HEK293 (cell line): ENCODE data around the gene APC2.

Experiments
- CTCF ChIA-PET: fragments of 350-600 bp; formaldehyde crosslinking; extraction: SDS; loops from one replicate; lab custom pipeline; 2021; ENCODE audit warnings: antibody characterized with exemption; lab: Yijun Ruan, JAX
- POLR2A ChIA-PET: fragments of 300-600 bp; formaldehyde crosslinking; extraction: SDS; loops from one replicate; lab custom pipeline; 2020; ENCODE audit warnings: antibody characterized with exemption, inconsistent platforms; lab: Yijun Ruan, JAX
- H3K27ac ChIP-seq: fragments of 200-500 bp; sonication (Bioruptor generic); 2 replicates; pipeline ENCODE4 v1.5.1; 2014; ENCODE audit warnings: low read depth, low read length, control low read depth, inconsistent platforms; ENCODE audit errors: extremely low read depth
- H3K36me3 ChIP-seq, 2 experiments: fragments of 200-500 bp in 1 of 2; sonication (Bioruptor generic) in 1 of 2; 1 replicate in 1 of 2; 2 replicates in 1 of 2; pipeline ENCODE4 v1.5.1; 2014 to 2017; ENCODE audit warnings: inconsistent platforms in 2 of 2, low read length in 2 of 2; ENCODE audit not compliant: control insufficient read depth in 2 of 2, insufficient read depth in 1 of 2
- H3K4me1 ChIP-seq: fragments of 200-500 bp; sonication (Bioruptor generic); 2 replicates; pipeline ENCODE4 v1.5.1; 2014; ENCODE audit warnings: mild to moderate bottlenecking, low read length, inconsistent platforms; ENCODE audit not compliant: control insufficient read depth, insufficient read depth
- H3K4me3 ChIP-seq: 2 replicates; pipeline ENCODE4 v1.5.1; 2011; ENCODE audit warnings: low read depth, mild to moderate bottlenecking, control low read depth, low read length, moderate library complexity
- H3K9me3 ChIP-seq: fragments of 200-500 bp; sonication (Bioruptor generic); 2 replicates; pipeline ENCODE4 v1.5.1; 2014; ENCODE audit warnings: low read depth, low read length, inconsistent platforms; ENCODE audit not compliant: control insufficient read depth, insufficient read depth
- EGR2 ChIP-seq: fragments of 450-650 bp; formaldehyde crosslinking; IDR thresholded peaks from 2 replicates; pipeline ENCODE4 v1.5.1; 2016; ENCODE audit warnings: low read depth, missing biosample characterization, missing genetic modification characterization
- GLI2 ChIP-seq: fragments of 450-650 bp; formaldehyde crosslinking; IDR thresholded peaks from 2 replicates; pipeline ENCODE4; 2017; ENCODE audit warnings: missing biosample characterization, missing genetic modification characterization, low read depth, borderline replicate concordance
- GLIS2 ChIP-seq: fragments of 450-650 bp; formaldehyde crosslinking; IDR thresholded peaks from 2 replicates; pipeline ENCODE4 v1.5.1; 2016; ENCODE audit warnings: missing biosample characterization, missing genetic modification characterization
- HOXA7 ChIP-seq: sonication (generic); formaldehyde crosslinking; IDR thresholded peaks from 2 replicates; pipeline ENCODE4 v1.8.1; 2022; ENCODE audit warnings: missing genetic modification reagents, borderline replicate concordance
- KLF16 ChIP-seq: fragments of 450-650 bp; formaldehyde crosslinking; IDR thresholded peaks from 2 replicates; pipeline ENCODE4 v1.5.1; 2017; ENCODE audit warnings: missing biosample characterization, missing genetic modification characterization
- KLF9 ChIP-seq: fragments of 450-650 bp; formaldehyde crosslinking; IDR thresholded peaks from 2 replicates; pipeline ENCODE4 v1.5.1; 2016; ENCODE audit warnings: missing biosample characterization, missing genetic modification characterization, low read depth
- PRDM1 ChIP-seq: fragments of 450-650 bp; formaldehyde crosslinking; IDR thresholded peaks from 2 replicates; pipeline ENCODE4; 2016; ENCODE audit warnings: missing biosample characterization, missing genetic modification characterization
- ZBTB20 ChIP-seq: fragments of 450-650 bp; formaldehyde crosslinking; IDR thresholded peaks from 2 replicates; pipeline ENCODE4 v1.5.1; 2016; ENCODE audit warnings: missing biosample characterization, missing genetic modification characterization
- ZBTB21 ChIP-seq: fragments of 450-650 bp; formaldehyde crosslinking; IDR thresholded peaks from 2 replicates; pipeline ENCODE4 v1.5.1; 2017; ENCODE audit warnings: missing biosample characterization, missing genetic modification characterization
- ZBTB44 ChIP-seq: fragments of 450-650 bp; IDR thresholded peaks from 2 replicates; pipeline ENCODE4 v1.5.1; 2018; ENCODE audit warnings: missing biosample characterization, mild to moderate bottlenecking, missing genetic modification characterization
- ZBTB6 ChIP-seq: fragments of 450-650 bp; formaldehyde crosslinking; IDR thresholded peaks from 2 replicates; pipeline ENCODE4 v1.5.1; 2017; ENCODE audit warnings: missing biosample characterization, missing genetic modification characterization
- ZIC2 ChIP-seq: fragments of 450-650 bp; formaldehyde crosslinking; IDR thresholded peaks from 2 replicates; pipeline ENCODE4 v1.5.1; 2016; ENCODE audit warnings: missing biosample characterization, missing genetic modification characterization
- ZNF10 ChIP-seq: fragments of 450-650 bp; formaldehyde crosslinking; IDR thresholded peaks from 2 replicates; pipeline ENCODE4 v1.5.1; 2017; ENCODE audit warnings: missing biosample characterization, missing genetic modification characterization
- ZNF169 ChIP-seq: fragments of 450-650 bp; formaldehyde crosslinking; IDR thresholded peaks from 2 replicates; pipeline ENCODE4 v1.5.1; 2016; ENCODE audit warnings: missing biosample characterization, missing genetic modification characterization
- ZNF23 ChIP-seq: fragments of 450-650 bp; formaldehyde crosslinking; IDR thresholded peaks from 2 replicates; pipeline ENCODE4 v1.5.1; 2016; ENCODE audit warnings: missing biosample characterization, missing genetic modification characterization, borderline replicate concordance
- ZNF394 ChIP-seq: fragments of 450-650 bp; formaldehyde crosslinking; IDR thresholded peaks from 2 replicates; pipeline ENCODE4 v1.5.1; 2016; ENCODE audit warnings: missing biosample characterization, missing genetic modification characterization, mild to moderate bottlenecking, moderate library complexity, borderline replicate concordance
- ZNF398 ChIP-seq: fragments of 450-650 bp; formaldehyde crosslinking; IDR thresholded peaks from 2 replicates; pipeline ENCODE4 v1.5.1; 2017; ENCODE audit warnings: missing biosample characterization, missing genetic modification characterization
- ZNF404 ChIP-seq: fragments of 450-650 bp; formaldehyde crosslinking; IDR thresholded peaks from 2 replicates; pipeline ENCODE4 v1.5.1; 2017; ENCODE audit warnings: missing biosample characterization, missing genetic modification characterization
- ZNF416 ChIP-seq: fragments of 450-650 bp; formaldehyde crosslinking; IDR thresholded peaks from 2 replicates; pipeline ENCODE4 v1.5.1; 2016; ENCODE audit warnings: missing biosample characterization, missing genetic modification characterization
- ZNF48 ChIP-seq: fragments of 450-650 bp; formaldehyde crosslinking; IDR thresholded peaks from 2 replicates; pipeline ENCODE4 v1.5.1; 2016; ENCODE audit warnings: missing biosample characterization, missing genetic modification characterization
- ZNF518A ChIP-seq: fragments of 450-650 bp; formaldehyde crosslinking; conservative IDR thresholded peaks from 2 replicates; pipeline ENCODE4 v1.5.1; 2016; ENCODE audit warnings: low read depth, missing biosample characterization, missing genetic modification characterization
- ZNF530 ChIP-seq: fragments of 450-650 bp; formaldehyde crosslinking; IDR thresholded peaks from 2 replicates; pipeline ENCODE4 v1.5.1; 2016; ENCODE audit warnings: low read depth, missing biosample characterization, missing genetic modification characterization
- ZNF558 ChIP-seq: fragments of 450-650 bp; formaldehyde crosslinking; IDR thresholded peaks from 2 replicates; pipeline ENCODE4 v1.5.1; 2016; ENCODE audit warnings: missing biosample characterization, missing genetic modification characterization
- ZNF654 ChIP-seq: fragments of 450-650 bp; formaldehyde crosslinking; IDR thresholded peaks from 2 replicates; pipeline ENCODE4 v1.5.1; 2016; ENCODE audit warnings: low read depth, missing biosample characterization, missing genetic modification characterization
- ZNF660 ChIP-seq: fragments of 450-650 bp; IDR thresholded peaks from 2 replicates; pipeline ENCODE4 v1.5.1; 2018; ENCODE audit warnings: missing biosample characterization, mild to moderate bottlenecking, missing genetic modification characterization
- ZNF707 ChIP-seq: fragments of 450-650 bp; formaldehyde crosslinking; IDR thresholded peaks from 2 replicates; pipeline ENCODE4 v1.5.1; 2016; ENCODE audit warnings: missing biosample characterization, missing genetic modification characterization
- ZSCAN23 ChIP-seq: fragments of 450-650 bp; formaldehyde crosslinking; IDR thresholded peaks from 2 replicates; pipeline ENCODE4 v1.5.1; 2016; ENCODE audit warnings: missing biosample characterization, missing genetic modification characterization
- ZSCAN30 ChIP-seq: fragments of 450-650 bp; IDR thresholded peaks from 2 replicates; pipeline ENCODE4 v1.5.1; 2018; ENCODE audit warnings: missing biosample characterization, mild to moderate bottlenecking, missing genetic modification characterization, moderate library complexity

The APC2 gene

DNA sequence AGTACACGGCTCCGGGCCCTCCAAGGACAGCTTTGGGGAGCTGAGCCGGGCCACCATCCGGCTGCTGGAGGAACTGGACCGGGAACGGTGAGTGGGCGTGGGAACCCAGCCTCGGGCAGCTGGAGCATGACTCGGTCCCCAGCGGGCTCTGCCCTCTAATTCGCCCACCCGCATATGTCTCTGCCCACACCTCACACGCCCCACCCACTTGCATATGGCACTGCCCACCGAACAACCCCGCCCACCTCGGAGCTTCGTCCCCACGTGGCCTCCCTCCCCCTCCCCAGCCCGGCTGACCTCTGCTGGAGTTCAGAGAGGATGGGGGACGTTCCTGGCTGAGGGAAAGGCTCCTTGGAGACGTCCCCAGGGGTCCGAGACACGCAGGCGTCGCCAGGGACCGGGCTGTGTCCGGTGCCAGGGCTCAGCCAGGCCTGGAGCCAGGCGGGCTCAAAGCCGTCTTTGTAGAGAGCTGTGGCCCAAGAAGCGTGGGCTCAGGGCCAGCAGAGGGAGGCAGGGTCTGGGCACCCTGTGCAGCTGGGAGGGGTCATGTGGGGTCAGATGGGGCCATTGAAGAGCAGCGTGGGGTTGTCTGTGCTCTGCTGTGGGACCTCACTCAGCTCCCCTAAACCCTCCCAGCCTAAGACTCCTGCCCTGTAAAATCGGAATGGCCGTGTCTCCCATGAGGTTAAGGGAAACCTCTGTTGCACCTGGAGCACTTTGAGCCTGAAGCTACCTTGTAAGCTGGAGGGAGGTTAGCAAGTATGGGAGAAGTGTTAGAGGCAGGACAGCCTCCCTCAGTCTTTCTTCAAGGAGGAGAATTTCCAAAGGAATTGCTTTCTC lies 3.8 kb downstream of the APC2 start (continued):
- TF ChIP-seq ZIC2 (tag by site-specific recombination) (no peak; the same call in 1 of the 2 replicates), EGR2 (tag by site-specific recombination) (peak; percentile 97), GLI2 (tag by site-specific recombination) (no peak), ZNF654 (no peak), KLF16 (peak; percentile 22; the same call in 1 of the 2 replicates)

GRCh38 chr19:1455002-1455335 lies 5.0 kb downstream of the APC2 start:
- ChIA-PET POLR2A (interaction anchor here (0.5 to 1.6 kb wide), 3 partner anchors 12 to 202 kb away, joined by 3 to 4 read pairs (median 4); no protein-coding TSS in a partner anchor), CTCF (interaction anchor here (0.5 to 3.3 kb wide), 6 partner anchors 10 to 371 kb away, joined by 3 to 21 read pairs (median 4); no protein-coding TSS in a partner anchor)
- Histone ChIP-seq H3K36me3 (peaks cover 0 to 4% of the 10 kb centered on the region in 2 experiments; a peak in 1 of 3 replicates), H3K4me1 (no peaks in the 10 kb centered on the region), H3K9me3 (no peaks in the 10 kb centered on the region), H3K27ac (no peak overlapping the region), H3K4me3 (no peak overlapping the region)
- TF ChIP-seq ZNF404 (tag by site-specific recombination) (no peak), ZNF707 (tag by site-specific recombination) (no peak), ZSCAN23 (tag by site-specific recombination) (no peak), ZNF394 (tag by site-specific recombination) (peak; percentile 49; the same call in 1 of the 2 replicates), ZBTB20 (no peak), ZSCAN30 (tag by site-specific recombination) (no peak), GLIS2 (tag by site-specific recombination) (peak; percentile 55; the same call in 1 of the 2 replicates), ZIC2 (tag by site-specific recombination) (peak; percentile 67), ZNF530 (tag by site-specific recombination) (no peak), ZNF169 (tag by site-specific recombination) (no peak), PRDM1 (tag by site-specific recombination) (no peak), KLF16 (no peak), ZNF558 (no peak), ZNF10 (tag by site-specific recombination) (no peak), ZNF48 (tag by site-specific recombination) (no peak), ZBTB21 (tag by site-specific recombination) (no peak), ZBTB6 (tag by site-specific recombination) (peak; percentile 68), ZBTB44 (tag by site-specific recombination) (no peak), ZNF23 (no peak), ZNF398 (tag by site-specific recombination) (no peak), HOXA7 (CRISPR knock-in tag) (no peak), ZNF660 (tag by site-specific recombination) (no peak), ZNF518A (no peak), ZNF416 (no peak), KLF9 (tag by site-specific recombination) (no peak)
